Measurements from ENCODE around the gene MGLL. TPM values are rescaled to one million over a fixed set of nuclear protein-coding genes. Genes with fewer than 3 reads are reported as not detected.

The MGLL gene
- total RNA-seq, 1 experiment from 2014 or later = 42.4 TPM

- CTCF ChIA-PET = no interaction called here
- BruUV-seq (replicated peaks) = no TSS peak
- no peaks in the 10 kb centered on the region for H3K36me3 Mint-ChIP-seq (ENCODE audit: insufficient read depth, unreplicated experiment)
- H3K27me3 Mint-ChIP-seq (ENCODE audit: unreplicated experiment) = peaks cover 24% of the 10 kb centered on the region
- no peak for TF ChIP-seq CTCF (IDR thresholded peaks at IDR 0.05; ENCODE audit: unreplicated experiment)
- no peaks in the 10 kb centered on the region for H3K9me3 Mint-ChIP-seq (ENCODE audit: low read depth, unreplicated experiment)
- DNase-seq = no peak
- intact Hi-C loops (cut with micrococcal nuclease; ENCODE audit: unreplicated experiment) = no loop called here
- no peaks in the 10 kb centered on the region for H3K4me1 Mint-ChIP-seq (ENCODE audit: low read depth, unreplicated experiment)
- H3K4me3 Mint-ChIP-seq (ENCODE audit: low read depth, unreplicated experiment) = no peak overlapping the region
- no peak overlapping the region for H3K27ac Mint-ChIP-seq (ENCODE audit: unreplicated experiment)
These were observed 25.0 kb upstream of the MGLL start for GRCh38 chr3:127847236-127847720.

GRCh38 chr3:127846576-127846975 lies 24.3 kb upstream of the MGLL start:
- H3K4me3 Mint-ChIP-seq (ENCODE audit: low read depth, unreplicated experiment) = no peak overlapping the region
- H3K27me3 Mint-ChIP-seq (ENCODE audit: unreplicated experiment) = peaks cover 25% of the 10 kb centered on the region
- no peak for TF ChIP-seq CTCF (IDR thresholded peaks at IDR 0.05; ENCODE audit: unreplicated experiment)
- no peaks in the 10 kb centered on the region for H3K36me3 Mint-ChIP-seq (ENCODE audit: insufficient read depth, unreplicated experiment)
- no peak overlapping the region for H3K27ac Mint-ChIP-seq (ENCODE audit: unreplicated experiment)
- no TSS peak for BruUV-seq (replicated peaks)
- CTCF ChIA-PET = no interaction called here
- no peaks in the 10 kb centered on the region for H3K4me1 Mint-ChIP-seq (ENCODE audit: low read depth, unreplicated experiment)
- no peak for DNase-seq
- H3K9me3 Mint-ChIP-seq (ENCODE audit: low read depth, unreplicated experiment) = no peaks in the 10 kb centered on the region
- intact Hi-C loops (cut with micrococcal nuclease; ENCODE audit: unreplicated experiment) = no loop called here

GRCh38 chr3:127844326-127844942 lies 22.1 kb upstream of the MGLL start:
- CTCF ChIA-PET = no interaction called here
- Mint-ChIP-seq H3K9me3 (ENCODE audit: low read depth, unreplicated experiment) (no peaks in the 10 kb centered on the region), H3K4me1 (ENCODE audit: low read depth, unreplicated experiment) (no peaks in the 10 kb centered on the region), H3K27me3 (ENCODE audit: unreplicated experiment) (peaks cover 47% of the 10 kb centered on the region), H3K27ac (ENCODE audit: unreplicated experiment) (no peak overlapping the region), H3K36me3 (ENCODE audit: insufficient read depth, unreplicated experiment) (no peaks in the 10 kb centered on the region), H3K4me3 (ENCODE audit: low read depth, unreplicated experiment) (no peak overlapping the region)
- intact Hi-C loops (cut with micrococcal nuclease; ENCODE audit: unreplicated experiment) = no loop called here
- no peak for DNase-seq
- TF ChIP-seq CTCF (IDR thresholded peaks at IDR 0.05; ENCODE audit: unreplicated experiment) = no peak
- BruUV-seq (replicated peaks) = no TSS peak

GRCh38 chr3:127840671-127841070 lies 18.4 kb upstream of the MGLL start:
- Mint-ChIP-seq H3K27ac (ENCODE audit: unreplicated experiment) (no peak overlapping the region), H3K9me3 (ENCODE audit: low read depth, unreplicated experiment) (peaks cover 3% of the 10 kb centered on the region), H3K36me3 (ENCODE audit: insufficient read depth, unreplicated experiment) (no peaks in the 10 kb centered on the region), H3K4me3 (ENCODE audit: low read depth, unreplicated experiment) (no peak overlapping the region), H3K4me1 (ENCODE audit: low read depth, unreplicated experiment) (no peaks in the 10 kb centered on the region), H3K27me3 (ENCODE audit: unreplicated experiment) (peaks cover 41% of the 10 kb centered on the region)
- BruUV-seq (replicated peaks) = no TSS peak
- no peak for DNase-seq
- intact Hi-C loops (cut with micrococcal nuclease; ENCODE audit: unreplicated experiment) = no loop called here
- CTCF ChIA-PET = no interaction called here
- no peak for TF ChIP-seq CTCF (IDR thresholded peaks at IDR 0.05; ENCODE audit: unreplicated experiment)
